Retinal pigment epithelial cell (primary cell): Measurements from ENCODE around the gene GRIP2.
A peak's percentile ranks its signal among the peaks of the same experiment; 100 is the strongest.

ENCODE experiments used
- DNase-seq: peaks from one replicate; pipeline ENCODE4 v3.0.0-alpha.2; 2010; ENCODE audit warnings: low read depth
- H3K4me3 ChIP-seq: 2 replicates; pipeline ENCODE4 v1.5.1; 2011; ENCODE audit warnings: mild to moderate bottlenecking, low read length, control low read depth, moderate library complexity
- CTCF ChIP-seq: conservative IDR thresholded peaks from 2 replicates; pipeline ENCODE4 v1.5.1; 2011; ENCODE audit warnings: low read depth, low read length, control low read depth, inconsistent platforms

Gene GRIP2

GRCh38 chr3:14446988-14447570 lies 93.1 kb downstream of the GRIP2 start:
- DNase-seq: no peak
- no peak overlapping the region for H3K4me3 ChIP-seq
- TF ChIP-seq CTCF: no peak

GRCh38 chr3:14445773-14446172 lies 94.4 kb downstream of the GRIP2 start:
- no peak overlapping the region for H3K4me3 ChIP-seq
- no peak for TF ChIP-seq CTCF
- DNase-seq: no peak

- no peak overlapping the region for H3K4me3 ChIP-seq
- no peak for DNase-seq
- TF ChIP-seq CTCF: no peak
These were observed 95.8 kb downstream of the GRIP2 start for GRCh38 chr3:14444380-14444779.

GRCh38 chr3:14441920-14442300 lies 98.2 kb downstream of the GRIP2 start:
- no peak for DNase-seq
- TF ChIP-seq CTCF: no peak
- no peak overlapping the region for H3K4me3 ChIP-seq

- no peak overlapping the region for H3K4me3 ChIP-seq
- TF ChIP-seq CTCF: no peak
- DNase-seq: no peak
These were observed 98.8 kb downstream of the GRIP2 start for GRCh38 chr3:14441240-14441919.

- no peak overlapping the region for H3K4me3 ChIP-seq
- DNase-seq: peak; percentile 81
- TF ChIP-seq CTCF: no peak
These were observed 99.5 kb downstream of the GRIP2 start for GRCh38 chr3:14440531-14441239.

GRCh38 chr3:14440168-14440518 lies 100.0 kb downstream of the GRIP2 start:
- no peak overlapping the region for H3K4me3 ChIP-seq
- DNase-seq: no peak
- no peak for TF ChIP-seq CTCF
